HG02588 (cell line): ENCODE data around the gene FNDC3B.

ENCODE experiments used
- ATAC-seq: cut with Tn5 transposase; IDR thresholded peaks from one replicate; pipeline ENCODE4 v1.9.1; 2021; ENCODE audit warnings: mild to moderate bottlenecking, moderate library complexity; ENCODE audit not compliant: unreplicated experiment

The FNDC3B gene

DNA sequence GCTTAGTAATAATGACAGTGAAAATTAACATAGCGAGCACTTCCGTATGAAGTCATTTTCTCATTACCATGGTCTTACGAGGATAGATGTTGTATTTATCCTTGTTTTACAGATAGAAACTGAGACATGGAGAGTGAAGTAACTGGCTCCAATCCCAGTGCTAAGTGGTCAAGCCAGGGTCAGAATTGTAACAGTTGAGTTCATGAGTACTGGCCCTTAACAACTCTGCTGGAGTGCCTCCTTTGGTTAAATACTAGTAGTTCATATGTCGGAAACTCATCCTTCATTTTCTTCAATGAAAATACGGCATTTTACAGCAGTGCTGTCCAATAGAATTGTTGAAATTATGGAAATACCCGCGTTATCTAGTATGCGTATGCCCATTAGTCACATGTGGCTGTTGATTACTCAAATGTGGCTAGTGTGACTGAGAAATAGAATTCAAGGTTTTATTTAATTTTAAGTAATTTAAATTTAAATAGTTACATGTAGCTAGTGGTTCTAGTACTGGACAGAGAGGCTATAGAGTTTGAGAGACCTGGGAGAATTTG, 32.5 kb downstream of the FNDC3B start:
- ATAC-seq, result no peak

DNA sequence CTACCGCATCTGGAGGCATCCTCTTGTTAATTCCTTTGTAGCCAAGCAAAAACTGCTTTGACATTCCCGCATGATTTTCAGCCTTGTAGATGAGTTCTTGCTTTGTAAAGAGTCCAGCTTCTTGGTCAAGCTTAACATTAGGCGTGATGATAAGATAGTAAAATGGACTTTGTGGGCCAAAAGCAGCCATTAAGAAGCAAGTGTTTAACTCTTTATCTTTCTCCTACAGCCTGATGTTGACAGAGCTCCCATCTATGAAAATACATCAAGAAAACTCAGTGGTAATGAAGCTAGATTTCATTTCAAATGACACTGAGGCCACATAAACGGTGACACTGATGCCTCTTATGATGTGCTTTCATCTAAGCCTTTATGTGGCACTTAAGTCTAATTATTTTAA, 33.2 kb downstream of the FNDC3B start:
- no peak for ATAC-seq

DNA sequence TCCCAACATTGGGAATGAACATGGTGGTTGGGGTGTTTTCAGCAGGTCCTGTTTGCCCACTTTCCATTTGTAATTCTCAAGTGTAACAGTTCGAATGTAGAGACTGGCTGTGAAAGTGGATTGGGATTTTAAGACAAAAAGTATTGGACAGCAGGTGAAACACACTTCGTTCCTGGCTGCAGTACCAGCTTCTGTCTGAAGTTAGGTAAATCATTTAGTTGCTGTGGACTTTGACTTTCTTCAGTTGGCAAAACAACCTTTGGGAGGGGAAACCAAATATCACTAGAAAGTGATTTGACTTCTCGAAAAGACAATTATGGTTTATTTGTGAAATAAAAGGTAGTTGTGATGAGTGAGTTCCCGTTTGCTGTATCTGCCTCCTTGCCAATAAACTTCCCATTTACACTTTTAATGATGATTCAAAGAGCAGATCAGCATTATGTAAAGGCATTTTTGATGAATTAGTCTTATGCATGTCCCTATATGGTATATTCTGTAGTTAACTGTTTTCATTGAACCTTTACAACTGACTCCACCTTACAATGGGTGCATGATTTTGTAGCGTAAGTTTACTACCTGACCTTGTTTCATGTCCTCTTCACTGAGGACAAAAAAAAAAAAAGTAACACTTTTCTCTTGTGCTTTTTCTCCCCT, 34.0 kb downstream of the FNDC3B start:
- no peak for ATAC-seq

DNA sequence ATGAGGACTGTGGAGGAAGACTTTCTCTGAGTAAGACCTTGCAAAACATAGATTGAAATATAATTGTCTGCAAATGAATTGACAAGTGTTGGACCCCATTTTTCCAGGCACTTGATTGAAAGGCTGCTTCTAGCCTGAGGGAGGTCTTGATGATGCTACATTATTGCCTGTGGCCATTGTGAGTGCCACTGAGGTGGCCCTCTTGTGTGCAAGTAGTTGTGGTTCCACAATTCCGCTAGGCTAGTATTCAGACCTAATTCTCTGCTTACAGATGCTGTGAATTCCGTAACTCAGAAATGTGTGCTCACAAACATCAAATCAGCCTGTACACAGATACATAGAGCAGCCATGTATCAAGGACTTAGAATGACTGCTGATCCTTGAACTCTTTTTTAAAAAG, 34.7 kb downstream of the FNDC3B start:
- ATAC-seq, result no peak

GRCh38 chr3:172074586-172074985, 35.2 kb downstream of the FNDC3B start:
- ATAC-seq, result no peak

DNA sequence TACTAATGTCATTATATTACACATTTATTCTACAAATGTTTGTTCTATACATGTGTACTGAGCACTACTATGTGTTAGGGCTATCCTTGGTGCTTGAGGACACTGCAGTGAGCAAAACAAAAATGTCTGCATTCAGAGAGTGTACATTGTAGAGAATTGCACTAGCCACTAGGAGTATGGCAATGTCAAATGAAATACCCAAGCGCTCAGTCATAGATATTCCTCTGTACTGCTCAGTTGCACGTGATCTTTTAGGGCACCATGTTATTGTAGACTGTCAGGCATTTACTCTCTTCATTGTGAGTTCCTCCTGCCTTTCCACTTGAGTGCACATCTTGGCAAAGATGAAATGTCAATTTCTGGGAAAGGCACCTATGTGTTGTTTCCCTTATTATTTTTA, 36.8 kb downstream of the FNDC3B start:
- no peak for ATAC-seq

DNA sequence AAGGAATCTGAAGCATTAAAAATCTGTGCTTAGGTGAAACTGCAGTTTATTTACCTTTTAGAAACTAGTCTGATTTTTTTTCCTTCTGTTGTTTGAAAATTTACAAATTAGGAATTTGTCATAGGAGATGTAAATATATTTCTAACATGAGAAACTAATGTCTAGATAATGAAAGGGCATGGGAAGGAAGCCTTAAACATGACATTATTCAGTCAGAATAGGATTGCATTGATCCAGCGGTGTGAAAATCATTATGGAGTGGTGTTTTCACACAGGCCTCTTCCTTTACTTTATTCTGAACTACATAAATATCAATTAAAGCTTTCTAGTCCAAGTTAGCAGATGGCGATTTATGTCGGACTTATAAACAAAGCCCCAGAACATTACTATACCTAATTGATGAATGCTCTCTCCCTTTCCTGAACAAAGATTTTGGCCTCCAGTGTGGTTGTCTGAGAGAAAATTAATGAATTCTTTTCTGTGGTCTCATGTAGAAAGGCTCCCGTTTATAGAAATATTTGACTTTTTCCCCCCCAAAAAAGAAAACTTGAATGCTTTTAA, 37.9 kb downstream of the FNDC3B start:
- ATAC-seq, result no peak

- ATAC-seq, result no peak
These were observed 38.9 kb downstream of the FNDC3B start for GRCh38 chr3:172078244-172078643.

DNA sequence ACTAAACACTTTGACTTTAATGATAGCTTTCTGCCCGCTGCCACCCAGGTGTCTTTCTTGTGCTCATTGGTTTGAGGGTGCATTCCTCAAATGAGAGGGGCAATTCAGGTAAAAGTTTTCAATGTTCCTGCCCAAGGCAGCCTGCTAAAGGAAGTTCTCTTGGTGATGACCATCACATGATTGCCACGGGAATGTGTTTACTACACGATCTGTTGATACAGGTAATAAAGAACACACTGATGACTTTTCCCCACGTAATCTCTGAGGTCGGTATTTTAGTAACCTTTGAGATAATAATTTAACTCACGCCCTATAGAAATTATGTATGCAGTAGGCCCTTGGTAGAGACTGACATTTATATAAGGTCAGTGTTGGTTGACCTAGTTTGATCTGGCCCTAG, 39.3 kb downstream of the FNDC3B start:
- ATAC-seq, result no peak

DNA sequence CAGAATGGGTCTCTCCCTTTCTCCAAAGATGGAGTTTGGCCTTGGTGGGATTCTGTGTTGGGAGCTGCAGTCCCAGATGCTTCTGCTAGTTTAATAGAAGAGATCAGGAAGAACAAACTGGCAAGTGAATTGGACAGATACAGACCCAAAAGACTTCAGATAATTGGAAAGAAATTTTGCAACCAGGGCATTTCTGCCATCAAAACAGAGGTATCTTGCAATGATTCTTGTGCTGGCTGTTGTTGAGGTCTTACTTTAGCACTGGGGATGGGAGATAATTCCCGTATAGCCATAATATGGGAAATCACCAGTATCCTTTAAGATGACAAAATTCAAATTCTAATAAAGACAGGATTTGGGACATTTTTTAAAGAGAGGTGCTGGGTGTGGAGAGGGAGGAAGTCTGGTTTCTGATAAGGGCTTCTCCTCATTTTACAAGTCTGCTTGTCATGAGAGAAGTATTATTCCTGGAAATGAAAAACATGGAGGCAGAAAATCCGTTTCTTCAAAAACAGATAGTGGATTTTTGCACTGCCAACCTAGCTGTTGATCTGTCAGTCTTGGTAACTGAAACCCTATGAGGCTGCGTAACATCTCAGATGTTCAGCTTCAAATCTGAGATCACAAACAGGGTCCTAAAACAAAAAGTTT, 40.1 kb downstream of the FNDC3B start:
- no peak for ATAC-seq

DNA sequence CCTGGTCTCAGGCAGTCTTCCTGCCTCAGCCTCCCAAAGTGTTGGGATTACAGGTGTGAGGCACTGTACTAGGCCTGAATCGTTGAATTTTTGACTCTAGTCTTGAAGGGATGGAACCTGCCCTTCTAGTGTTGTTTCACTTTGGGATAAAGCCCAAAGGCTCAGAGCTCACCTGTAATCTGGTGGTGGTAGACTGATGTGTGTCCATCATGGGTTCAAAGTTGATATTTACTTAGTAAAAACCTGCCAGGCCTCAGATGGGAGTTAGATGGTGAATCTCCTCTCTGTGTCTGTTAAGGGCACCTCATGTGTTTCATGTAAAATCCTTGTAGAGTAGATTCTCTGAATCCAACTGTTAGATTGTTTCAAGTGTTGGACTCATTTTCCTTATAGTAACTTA, 41.1 kb downstream of the FNDC3B start:
- ATAC-seq, result no peak

- no peak for ATAC-seq
These were observed 42.9 kb downstream of the FNDC3B start for GRCh38 chr3:172082269-172082668.

DNA sequence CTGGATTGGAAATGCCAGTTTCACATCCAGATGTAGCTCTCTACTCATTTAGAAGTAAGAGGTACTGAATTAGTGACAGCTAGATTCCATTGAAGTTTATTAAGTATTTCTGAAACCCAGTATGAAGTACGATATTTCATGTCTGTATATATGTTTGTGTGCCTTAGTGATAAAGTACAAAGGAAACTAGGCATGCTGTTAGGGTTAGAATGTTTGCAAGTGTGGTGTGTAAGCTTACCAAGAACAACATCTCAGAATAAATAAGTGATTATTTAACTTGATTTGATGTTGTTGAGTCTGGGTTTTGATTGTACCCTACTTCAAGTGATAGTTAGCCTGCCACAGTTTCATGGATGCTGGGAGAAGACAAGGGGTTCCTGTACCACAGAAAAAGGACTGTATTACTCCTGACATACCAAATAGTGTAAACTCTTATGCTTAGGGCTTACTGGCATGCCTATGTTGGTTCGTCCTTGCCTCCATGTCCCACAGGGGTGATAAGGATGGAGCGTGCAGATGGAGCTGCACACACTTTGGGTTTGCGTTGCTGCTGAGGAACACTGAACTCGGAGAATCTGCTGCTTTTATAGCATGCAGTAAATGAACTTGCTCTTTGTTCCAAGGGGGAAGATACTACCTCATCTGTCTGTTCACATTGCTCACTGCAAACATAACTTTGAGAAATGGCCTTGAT, 43.6 kb downstream of the FNDC3B start:
- ATAC-seq, result no peak

- no peak for ATAC-seq
These were observed 44.6 kb downstream of the FNDC3B start for GRCh38 chr3:172083995-172084409.

DNA sequence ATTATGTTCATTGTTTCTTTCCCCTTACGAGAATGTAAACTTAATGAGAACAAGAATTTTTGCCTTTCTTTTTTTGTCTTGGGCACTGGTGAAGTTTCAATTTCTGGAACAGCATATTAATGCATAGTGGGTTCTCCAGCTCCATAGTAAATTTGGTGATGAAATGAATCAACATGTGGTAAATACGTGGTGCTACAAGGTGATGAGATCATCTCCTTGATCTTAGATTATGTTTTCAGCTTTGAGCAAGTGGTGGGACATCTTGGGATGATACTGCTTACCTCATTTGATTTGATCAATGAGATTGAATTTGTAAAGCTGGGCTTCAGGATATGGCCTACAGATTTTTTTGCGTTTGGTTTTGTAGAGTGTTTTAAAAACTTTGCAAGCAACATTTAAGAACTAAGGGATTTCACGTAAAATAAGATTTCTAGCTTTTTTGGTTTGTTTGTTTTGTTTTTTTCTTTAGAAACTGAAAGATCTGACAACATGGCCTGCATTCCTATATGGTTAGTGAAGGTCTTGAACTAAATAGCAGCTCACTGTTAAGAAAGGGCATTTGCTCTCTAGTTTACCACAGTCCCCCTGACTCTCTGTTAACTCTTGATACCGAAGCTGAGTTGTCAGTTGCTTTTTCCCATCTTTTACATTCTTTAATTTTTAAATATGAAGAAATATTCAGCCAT, 45.6 kb downstream of the FNDC3B start:
- ATAC-seq, result no peak

DNA sequence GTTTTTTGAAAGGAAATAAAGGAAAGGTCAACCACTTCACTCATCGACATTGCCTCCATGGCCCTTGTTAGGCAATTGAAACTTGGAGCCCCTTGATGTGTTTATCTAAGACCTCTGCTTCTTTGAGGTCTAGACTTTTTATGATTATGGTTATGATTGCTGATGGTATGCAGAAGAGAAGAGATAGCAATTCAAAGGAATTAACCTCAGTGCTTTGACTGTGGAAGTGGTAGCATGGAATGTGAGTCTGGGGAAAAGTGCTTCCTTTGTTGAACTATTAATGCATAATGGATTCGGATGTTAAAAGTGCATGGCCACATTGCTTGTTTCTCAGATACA, 46.1 kb downstream of the FNDC3B start:
- ATAC-seq, result no peak

GRCh38 chr3:172086071-172086470, 46.7 kb downstream of the FNDC3B start:
- no peak for ATAC-seq

GRCh38 chr3:172087198-172087597, 47.8 kb downstream of the FNDC3B start:
- no peak for ATAC-seq

DNA sequence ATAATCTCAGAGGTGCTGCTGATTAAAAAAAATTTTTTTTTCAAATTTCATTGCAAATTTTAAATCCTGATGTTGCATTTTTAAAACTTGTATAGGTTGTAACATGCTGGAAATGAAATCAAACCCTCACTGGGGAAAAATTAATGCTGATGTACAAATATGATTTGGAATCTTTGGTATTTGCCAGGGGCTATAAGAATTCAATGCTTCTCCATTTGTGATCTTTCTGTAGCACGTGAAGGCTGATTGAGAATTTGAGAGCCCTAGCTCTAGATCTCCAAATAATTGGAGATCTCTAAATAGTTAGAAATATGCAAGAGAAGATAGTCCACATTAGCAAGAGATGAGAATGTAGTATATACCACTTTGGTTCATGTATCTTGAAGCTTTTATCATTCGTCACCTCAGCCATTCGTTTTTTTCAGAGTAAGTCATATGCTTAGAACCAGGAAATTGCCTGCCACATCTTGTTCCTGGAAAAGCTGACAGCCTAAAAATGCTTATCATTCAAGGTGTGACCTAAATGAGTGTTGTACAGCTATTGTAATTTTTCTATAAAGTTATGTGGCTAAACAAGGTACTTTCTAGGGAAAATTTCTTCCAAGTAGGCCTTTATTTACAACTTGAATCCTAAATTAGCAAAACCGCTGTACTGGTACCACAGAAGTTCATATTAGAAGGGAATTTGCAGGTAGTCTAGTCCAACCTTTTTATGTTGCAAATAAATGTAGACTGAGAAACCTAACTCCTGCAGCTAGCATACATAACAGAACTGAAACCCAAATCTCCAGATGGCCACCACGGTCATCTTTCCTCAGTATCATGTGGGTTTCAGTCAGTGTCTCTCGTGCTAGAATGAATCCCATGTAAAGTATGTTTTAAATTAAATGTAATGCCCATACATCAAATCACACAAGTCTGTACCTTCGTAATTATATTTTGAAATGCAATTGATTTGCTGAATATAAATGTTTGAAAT, 48.5 kb downstream of the FNDC3B start:
- peak; percentile 83 for ATAC-seq

GRCh38 chr3:172089250-172089649, 49.9 kb downstream of the FNDC3B start:
- no peak for ATAC-seq
